ENCODE data around the gene ACAA1. TPM values are rescaled to one million over a fixed set of nuclear protein-coding genes. Genes with fewer than 3 reads are reported as not detected.
A peak's percentile ranks its signal among the peaks of the same experiment; 100 is the strongest.
"Not testable (repeated sequence)": the region's sequence is repeated elsewhere in the genome, so short reads cannot be mapped to it uniquely, and the experiment has no call there.

Gene ACAA1
- total RNA-seq, 1 experiment from 2014 or later = 14.9 TPM

DNA sequence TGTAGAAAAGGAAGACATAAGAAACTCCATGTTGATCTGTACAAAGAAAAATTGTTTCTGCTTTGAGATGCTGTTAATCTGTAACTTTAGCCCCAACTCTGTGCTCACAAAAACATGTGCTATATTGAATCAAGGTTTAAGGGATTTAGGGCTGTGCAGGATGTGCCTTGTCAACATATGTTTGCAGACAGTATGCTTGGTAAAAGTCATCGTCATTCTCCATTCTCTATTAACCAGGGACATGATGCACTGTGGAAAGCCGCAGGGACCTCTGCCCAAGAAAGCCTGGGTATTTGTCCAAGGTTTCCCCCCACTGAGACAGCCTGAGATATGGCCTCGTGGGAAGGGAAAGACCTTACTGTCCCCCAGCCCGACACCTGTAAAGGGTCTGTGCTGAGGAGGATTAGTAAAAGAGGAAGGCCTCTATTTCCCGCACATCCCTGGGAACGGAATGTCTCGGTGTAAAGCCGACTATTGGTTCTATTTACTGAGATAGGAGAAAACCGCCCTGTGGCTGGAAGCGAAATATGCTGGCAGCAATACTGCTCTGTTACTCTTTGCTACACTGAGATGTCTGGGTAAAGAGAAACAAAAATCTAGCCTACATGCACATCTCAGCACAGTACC, 2.3 kb downstream of the ACAA1 start:
- not testable (repeated sequence) for H3K9me3 ChIP-seq (replicated peaks); DNase-seq; H3K27me3 ChIP-seq; H3K4me1 ChIP-seq; H3K4me3 ChIP-seq; H3K27ac ChIP-seq; H3K36me3 ChIP-seq

DNA sequence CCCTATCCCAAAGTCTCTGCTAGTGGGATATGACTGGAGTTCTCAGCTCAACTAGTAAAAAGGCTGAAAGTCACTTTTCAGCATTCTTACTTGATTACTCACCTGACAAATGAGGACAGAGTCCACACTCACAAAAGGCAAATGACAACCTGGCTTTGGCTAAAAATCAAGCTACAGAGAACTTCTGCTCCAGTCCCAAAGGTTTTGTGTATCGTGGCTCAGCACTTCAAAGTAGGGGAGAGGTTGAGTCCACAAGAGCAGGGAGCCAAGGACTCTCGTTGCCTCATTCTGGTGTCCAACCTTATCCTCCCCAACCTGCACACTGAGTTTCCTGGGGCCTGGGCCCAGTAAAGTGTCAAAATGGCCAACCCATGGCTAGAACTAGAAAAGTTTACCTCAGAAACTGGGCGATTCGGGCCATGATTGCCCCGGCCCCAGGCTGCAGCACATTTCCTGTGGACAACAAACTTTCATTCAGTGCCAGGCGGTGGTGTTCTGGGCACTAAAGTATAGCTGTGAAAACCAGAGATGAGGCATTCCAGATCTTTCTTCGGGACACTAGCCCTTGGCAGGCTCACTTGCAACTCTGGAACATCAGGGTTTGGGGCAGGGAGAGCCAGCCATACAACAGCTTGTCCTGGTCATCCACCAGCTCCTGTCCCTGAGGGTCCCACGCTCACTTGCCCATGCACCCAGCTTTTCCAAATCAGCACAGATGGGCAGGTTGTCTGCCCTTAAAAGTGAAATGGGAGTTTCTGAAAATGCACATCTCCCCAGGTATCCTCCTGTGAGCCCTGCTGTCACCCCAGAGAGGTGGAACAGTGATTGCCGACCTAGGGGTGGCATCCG, 3.1 kb downstream of the ACAA1 start:
- Histone ChIP-seq H3K36me3 (peaks cover 3% of the 10 kb centered on the region; the same call in 1 of the 2 replicates), H3K27ac (no peak overlapping the region), H3K27me3 (no peaks in the 10 kb centered on the region), H3K4me3 (no peak overlapping the region), H3K4me1 (no peaks in the 10 kb centered on the region), H3K9me3 (replicated peaks) (no peaks in the 10 kb centered on the region)
- no peak for DNase-seq

DNA sequence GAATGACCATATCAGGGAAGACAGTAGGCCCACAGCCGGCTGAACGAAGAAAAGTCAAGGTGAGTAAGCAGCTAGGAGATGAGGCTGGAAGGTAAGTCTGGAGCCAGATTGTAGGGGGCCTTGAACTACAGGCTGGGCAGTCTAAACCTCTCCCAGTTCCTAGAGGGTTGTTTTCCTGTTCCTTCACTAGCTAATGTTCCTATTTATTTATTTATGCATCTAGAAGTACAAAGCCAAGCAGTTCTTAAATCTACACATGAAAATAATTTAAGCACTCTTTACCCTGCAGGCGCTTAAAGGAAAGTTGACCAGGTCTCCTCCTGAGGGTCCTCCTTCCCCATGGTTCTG, 3.7 kb downstream of the ACAA1 start:
- no peak overlapping the region for H3K27ac ChIP-seq
- H3K4me1 ChIP-seq = no peaks in the 10 kb centered on the region
- no peak for DNase-seq
- no peaks in the 10 kb centered on the region for H3K27me3 ChIP-seq
- no peaks in the 10 kb centered on the region for H3K9me3 ChIP-seq (replicated peaks)
- peaks cover 3% of the 10 kb centered on the region; the same call in 1 of the 2 replicates for H3K36me3 ChIP-seq
- H3K4me3 ChIP-seq = no peak overlapping the region

DNA sequence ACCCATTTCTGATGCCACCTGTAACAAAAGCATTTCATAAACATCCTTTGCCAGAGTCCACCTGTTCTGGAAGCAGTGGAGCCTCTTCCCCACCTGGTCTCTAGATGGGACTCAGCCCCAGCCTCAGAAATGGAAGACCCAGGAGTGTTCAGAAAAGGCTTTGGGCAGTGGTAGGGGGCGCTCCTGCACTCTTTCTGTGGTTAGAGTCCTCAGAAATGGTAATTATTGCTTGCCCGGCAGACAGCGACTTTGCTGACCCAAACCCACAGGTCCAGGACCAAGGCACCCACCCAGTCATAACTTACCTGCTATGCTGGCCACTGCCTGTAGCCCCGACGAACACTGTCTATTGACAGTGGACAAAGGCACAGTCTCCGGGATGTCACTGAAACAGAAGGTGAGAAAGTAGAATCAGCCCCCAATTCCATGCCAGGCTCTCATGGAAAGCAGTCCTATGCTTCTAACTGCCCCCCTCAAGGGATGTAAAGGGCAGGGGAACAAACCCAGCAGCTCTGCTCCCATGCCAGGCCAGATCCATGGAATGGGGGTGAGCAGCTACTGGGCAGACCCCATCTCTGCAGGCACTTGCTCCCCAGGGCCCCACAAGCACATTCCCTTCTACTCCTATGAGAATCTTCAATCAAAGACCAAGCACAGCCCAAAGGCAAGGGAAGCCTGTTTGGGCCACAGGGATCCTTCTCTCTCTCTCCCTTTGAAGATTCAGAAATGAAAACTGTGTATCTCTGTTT, 5.1 kb downstream of the ACAA1 start:
- no peaks in the 10 kb centered on the region for H3K4me1 ChIP-seq
- H3K27me3 ChIP-seq = no peaks in the 10 kb centered on the region
- H3K4me3 ChIP-seq = no peak overlapping the region
- H3K9me3 ChIP-seq (replicated peaks) = no peaks in the 10 kb centered on the region
- H3K27ac ChIP-seq = no peak overlapping the region
- peaks cover 3% of the 10 kb centered on the region; the same call in 1 of the 2 replicates for H3K36me3 ChIP-seq
- peak in 1 of 2 experiments; percentile 17 for DNase-seq

DNA sequence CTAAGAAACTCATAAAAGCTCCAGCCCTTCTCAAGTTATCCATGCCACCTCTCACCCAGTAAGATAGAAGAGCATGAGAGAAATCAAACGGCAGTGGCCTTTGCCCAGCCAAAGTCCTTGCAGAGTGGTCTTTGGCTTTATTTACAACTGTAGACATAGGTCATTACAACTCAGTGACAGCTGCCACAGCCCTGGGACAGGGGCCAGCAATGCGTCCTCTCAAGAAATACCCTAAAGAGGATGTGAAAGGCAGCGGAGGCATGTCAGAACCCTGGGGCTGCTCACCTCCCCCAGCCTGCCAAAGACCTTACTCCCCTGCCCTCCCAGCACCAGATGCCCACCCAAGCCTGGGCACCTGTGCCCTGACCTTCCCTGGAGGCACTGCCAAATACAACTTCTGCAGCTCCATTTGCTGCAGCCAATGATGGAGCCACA, 6.3 kb downstream of the ACAA1 start:
- Histone ChIP-seq H3K9me3 (replicated peaks) (no peaks in the 10 kb centered on the region), H3K36me3 (peaks cover 3% of the 10 kb centered on the region; the same call in 1 of the 2 replicates), H3K4me1 (no peaks in the 10 kb centered on the region), H3K4me3 (no peak overlapping the region), H3K27me3 (no peaks in the 10 kb centered on the region), H3K27ac (no peak overlapping the region)
- DNase-seq = no peak

DNA sequence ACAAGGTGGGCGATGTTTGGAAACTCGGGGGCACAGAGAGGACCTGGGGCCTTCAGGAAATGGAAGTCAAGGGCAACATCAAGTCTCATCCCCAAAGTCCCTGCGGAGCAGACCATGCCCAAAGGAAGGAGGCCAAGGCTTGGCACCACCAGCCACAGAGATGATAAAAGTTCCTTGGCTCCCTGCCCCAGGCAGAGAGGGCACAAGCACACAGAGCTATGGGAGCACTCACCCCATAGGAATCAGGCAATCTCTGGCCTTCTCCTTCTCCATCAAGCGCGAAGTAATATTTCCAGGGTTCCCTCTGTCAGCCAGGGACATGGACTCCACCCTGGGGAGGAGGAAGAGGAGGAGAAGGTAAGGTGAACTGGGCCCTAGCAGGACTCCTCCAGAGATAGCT, 7.9 kb downstream of the ACAA1 start:
- H3K4me3 ChIP-seq = no peak overlapping the region
- no peak overlapping the region for H3K27ac ChIP-seq
- DNase-seq = no peak
- no peaks in the 10 kb centered on the region for H3K4me1 ChIP-seq
- H3K9me3 ChIP-seq (replicated peaks) = no peaks in the 10 kb centered on the region
- H3K36me3 ChIP-seq = peaks cover 3% of the 10 kb centered on the region; the same call in 1 of the 2 replicates
- no peaks in the 10 kb centered on the region for H3K27me3 ChIP-seq

DNA sequence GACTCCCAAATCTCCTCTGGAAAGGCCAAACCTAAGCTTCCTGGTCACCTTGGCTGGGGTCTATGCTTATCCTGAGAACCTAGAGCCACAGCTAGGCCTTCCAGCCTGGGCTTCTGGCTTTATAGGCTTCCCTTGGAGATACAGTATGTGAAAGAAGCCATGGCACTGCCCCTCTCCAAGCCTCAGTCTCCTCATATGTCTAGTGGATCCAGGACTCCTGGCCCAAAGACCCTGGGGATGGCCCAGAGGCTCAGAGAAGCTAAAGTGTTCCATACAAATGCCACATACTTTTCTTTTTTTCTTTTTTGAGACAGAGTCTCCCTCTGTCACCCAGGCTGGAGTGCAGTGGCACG, 8.6 kb downstream of the ACAA1 start:
- Histone ChIP-seq H3K9me3 (replicated peaks) (no peaks in the 10 kb centered on the region), H3K4me1 (no peaks in the 10 kb centered on the region), H3K36me3 (peaks cover 3% of the 10 kb centered on the region; the same call in 1 of the 2 replicates), H3K27ac (no peak overlapping the region), H3K4me3 (no peak overlapping the region), H3K27me3 (no peaks in the 10 kb centered on the region)
- DNase-seq = no peak

DNA sequence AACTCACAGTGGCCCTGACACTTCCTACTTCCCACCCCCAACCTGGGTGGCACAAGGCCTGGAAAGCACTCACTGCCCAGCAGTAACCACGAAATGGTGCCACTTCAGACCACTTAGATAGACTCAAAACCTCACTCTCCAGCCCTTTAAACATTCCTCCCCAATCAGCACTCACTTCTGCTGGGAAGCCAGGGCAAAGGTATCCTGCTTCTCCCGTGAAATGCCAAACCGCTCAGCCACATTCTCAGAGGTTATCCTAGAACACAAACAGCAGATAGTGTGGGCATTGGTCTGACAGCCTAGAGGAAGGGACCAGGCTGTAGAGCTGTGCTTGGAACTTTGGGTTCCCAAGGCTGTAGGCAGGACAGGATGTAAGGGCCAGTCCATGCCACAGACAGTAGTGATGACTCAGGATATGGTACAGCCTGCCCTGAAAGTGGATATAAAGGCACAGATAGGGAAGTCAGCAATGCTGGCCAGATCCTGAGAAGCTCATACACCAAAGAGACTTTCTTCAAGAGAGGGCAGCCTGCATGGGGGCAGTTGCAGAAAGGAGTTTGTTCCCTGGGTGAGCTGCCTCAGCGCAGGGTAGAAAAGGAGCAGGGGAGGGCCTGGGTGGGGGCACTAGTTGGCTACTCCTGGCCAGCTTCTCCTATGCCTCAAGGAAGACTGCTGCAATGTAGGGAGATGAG, 9.2 kb downstream of the ACAA1 start:
- H3K27ac ChIP-seq = no peak overlapping the region
- no peak for DNase-seq
- H3K4me1 ChIP-seq = no peaks in the 10 kb centered on the region
- no peaks in the 10 kb centered on the region for H3K9me3 ChIP-seq (replicated peaks)
- no peak overlapping the region for H3K4me3 ChIP-seq
- peaks cover 3% of the 10 kb centered on the region; the same call in 1 of the 2 replicates for H3K36me3 ChIP-seq
- no peaks in the 10 kb centered on the region for H3K27me3 ChIP-seq

DNA sequence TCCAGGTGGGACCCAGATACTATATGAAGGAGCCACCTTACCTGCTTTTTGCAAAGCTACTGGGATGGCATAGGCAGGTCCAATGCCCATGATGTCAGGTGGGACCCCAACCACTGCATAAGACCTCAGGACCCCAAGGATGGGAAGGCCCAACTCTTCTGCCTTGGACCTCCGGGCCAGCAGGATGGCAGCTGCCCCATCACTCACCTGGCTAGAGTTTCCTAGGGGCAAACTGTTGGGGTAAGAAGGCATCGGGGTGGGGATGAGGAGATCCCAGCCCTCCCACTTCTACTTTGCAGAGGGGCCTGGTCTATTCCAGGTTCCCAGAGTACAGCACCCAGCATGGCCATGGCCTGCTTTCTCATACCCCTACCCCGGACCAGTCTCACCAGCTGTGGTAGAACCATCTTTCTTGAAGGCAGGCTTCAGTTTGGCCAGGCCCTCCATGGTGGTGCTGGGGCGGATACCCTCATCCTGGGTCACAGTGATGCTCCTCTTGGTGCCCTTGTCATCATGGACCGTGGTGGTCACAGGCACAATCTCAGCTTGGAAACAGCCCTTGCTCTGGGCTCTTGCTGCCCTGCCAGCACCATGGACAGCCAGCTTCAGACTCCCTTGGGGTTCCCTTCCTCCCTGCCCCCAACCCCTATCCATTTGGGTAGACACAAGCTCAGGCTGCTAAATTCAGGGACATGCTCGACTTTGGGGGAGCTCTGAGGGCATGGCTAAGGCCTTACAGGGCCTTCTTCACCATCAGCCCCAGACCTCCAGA, 10.6 kb downstream of the ACAA1 start:
- Histone ChIP-seq H3K9me3 (replicated peaks) (no peaks in the 10 kb centered on the region), H3K4me1 (no peaks in the 10 kb centered on the region), H3K36me3 (peaks cover 3% of the 10 kb centered on the region; the same call in 1 of the 2 replicates), H3K4me3 (no peak overlapping the region), H3K27me3 (no peaks in the 10 kb centered on the region), H3K27ac (no peak overlapping the region)
- DNase-seq = no peak

DNA sequence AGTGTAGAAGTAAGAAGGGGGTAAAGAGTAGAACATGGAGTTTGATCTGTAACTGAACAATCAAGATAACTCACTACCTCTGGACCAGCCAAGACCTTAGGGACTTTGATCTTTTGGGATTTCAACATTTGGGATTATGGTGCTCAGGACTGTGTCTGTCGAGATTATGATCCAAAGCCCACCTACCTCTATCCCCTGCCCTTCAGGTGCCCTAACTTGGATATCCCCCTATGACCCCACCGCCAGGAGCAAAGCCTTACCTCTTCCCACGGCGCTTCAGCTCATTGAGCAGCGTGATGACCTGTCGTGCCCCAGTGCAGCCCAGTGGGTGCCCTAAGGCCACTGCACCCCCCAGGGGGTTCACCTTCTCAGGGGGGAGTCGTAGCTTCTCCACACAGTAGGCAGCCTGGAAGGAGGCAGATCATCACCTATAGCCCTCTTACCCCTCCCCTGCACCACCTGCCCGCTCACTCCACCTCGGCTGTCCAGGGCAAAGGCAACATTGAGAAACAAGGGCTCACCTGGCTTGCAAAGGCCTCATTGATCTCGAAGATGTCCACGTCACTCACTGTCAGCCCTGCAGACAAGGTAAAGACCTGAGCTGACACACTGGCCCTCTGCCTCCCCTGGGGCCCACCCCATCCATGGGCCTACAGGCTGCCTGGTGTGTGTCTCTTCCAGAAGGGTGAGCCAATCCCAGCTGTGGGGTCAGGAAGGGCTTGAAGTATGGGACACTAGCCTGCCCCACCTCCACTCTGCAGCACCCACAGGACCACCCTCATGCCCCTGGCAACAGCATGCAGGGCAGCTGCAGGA, 11.4 kb downstream of the ACAA1 start:
- Histone ChIP-seq H3K9me3 (replicated peaks) (no peaks in the 10 kb centered on the region), H3K27ac (no peak overlapping the region), H3K4me3 (no peak overlapping the region), H3K4me1 (no peaks in the 10 kb centered on the region), H3K36me3 (peaks cover 3% of the 10 kb centered on the region; the same call in 1 of the 2 replicates), H3K27me3 (no peaks in the 10 kb centered on the region)
- no peak for DNase-seq

DNA sequence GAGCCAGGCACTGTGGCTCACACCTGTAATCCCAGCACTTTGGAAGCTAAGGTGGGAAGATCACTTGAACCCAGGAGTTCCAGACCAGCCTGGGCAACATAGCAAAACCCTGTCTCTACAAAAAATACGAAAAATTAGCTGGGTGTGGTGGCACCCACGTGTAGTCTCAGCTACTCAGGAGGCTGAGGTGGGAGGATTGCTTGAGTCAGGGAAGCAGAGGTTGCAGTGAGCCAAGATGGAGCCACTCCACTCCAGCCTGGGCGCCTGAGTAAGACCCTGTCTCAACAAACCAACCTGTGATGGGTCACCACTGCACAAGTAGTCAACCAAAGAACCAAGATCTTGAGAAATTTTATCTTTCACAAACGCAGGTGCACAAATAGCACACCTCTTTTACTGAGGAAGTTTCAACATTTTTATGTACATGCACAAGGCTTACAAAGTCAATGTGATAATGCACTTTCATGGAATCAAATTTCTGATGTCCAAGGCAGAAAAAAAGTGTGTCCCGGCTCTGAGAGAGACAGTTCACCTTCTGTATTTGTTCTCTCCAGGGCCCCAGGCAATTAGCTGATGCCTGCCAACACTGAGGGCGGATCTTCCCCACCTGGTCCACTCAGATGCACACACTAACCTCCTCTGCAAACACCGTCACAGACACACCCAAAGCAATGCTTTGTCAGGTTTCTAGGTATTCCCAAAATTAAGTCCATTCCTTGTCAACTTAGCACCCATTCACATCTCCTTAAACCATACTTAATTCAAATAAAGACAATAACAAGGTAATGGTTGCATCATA, 12.4 kb downstream of the ACAA1 start:
- Histone ChIP-seq H3K27ac (no peak overlapping the region), H3K4me3 (no peak overlapping the region), H3K4me1 (no peaks in the 10 kb centered on the region), H3K9me3 (replicated peaks) (no peaks in the 10 kb centered on the region), H3K36me3 (no peaks in the 10 kb centered on the region), H3K27me3 (no peaks in the 10 kb centered on the region)
- DNase-seq = no peak

DNA sequence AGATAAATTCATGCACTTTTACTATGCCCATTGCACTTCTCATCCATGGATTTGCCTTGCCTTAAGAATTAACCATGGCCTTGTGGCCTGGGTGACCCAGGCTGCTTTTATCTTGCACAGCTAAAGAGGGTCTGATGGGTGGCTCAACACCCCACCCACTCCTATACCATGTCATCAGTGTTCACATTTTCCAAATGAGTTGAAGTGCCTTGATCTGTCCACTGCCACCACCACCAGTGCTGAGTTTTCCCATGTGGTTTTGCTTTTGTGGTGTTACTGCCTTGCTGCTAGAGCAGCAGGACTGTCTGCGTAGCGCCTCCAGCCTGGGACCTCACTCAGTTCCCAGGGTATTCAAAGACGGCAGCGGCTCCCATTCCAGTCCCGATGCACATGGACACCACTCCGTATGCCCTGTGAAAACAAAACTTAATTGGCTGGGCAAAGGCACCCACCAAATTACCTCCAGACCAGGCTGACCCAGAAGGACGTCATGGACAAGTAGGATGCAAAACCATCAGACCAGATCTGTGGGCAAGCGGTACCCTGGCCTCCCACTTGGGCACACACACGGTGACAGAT, 14.1 kb downstream of the ACAA1 start:
- no peaks in the 10 kb centered on the region for H3K4me1 ChIP-seq
- H3K9me3 ChIP-seq (replicated peaks) = no peaks in the 10 kb centered on the region
- no peak overlapping the region for H3K27ac ChIP-seq
- no peak for DNase-seq
- no peak overlapping the region for H3K4me3 ChIP-seq
- H3K36me3 ChIP-seq = no peaks in the 10 kb centered on the region
- no peaks in the 10 kb centered on the region for H3K27me3 ChIP-seq
